Measurements from ENCODE around the gene ANGPTL4. TPM values are rescaled to one million over a fixed set of nuclear protein-coding genes. Genes with fewer than 3 reads are reported as not detected.
"Not testable (repeated sequence)": the region's sequence is repeated elsewhere in the genome, so short reads cannot be mapped to it uniquely, and the experiment has no call there.

Gene ANGPTL4
- total RNA-seq, 1 donor from 2014 or later: 137 TPM

- DNase-seq (ENCODE audit: extremely low read depth, low read depth, low spot score): no peak
Measured at GRCh38 chr19:8388612-8388958, 24.6 kb downstream of the ANGPTL4 start.

DNA sequence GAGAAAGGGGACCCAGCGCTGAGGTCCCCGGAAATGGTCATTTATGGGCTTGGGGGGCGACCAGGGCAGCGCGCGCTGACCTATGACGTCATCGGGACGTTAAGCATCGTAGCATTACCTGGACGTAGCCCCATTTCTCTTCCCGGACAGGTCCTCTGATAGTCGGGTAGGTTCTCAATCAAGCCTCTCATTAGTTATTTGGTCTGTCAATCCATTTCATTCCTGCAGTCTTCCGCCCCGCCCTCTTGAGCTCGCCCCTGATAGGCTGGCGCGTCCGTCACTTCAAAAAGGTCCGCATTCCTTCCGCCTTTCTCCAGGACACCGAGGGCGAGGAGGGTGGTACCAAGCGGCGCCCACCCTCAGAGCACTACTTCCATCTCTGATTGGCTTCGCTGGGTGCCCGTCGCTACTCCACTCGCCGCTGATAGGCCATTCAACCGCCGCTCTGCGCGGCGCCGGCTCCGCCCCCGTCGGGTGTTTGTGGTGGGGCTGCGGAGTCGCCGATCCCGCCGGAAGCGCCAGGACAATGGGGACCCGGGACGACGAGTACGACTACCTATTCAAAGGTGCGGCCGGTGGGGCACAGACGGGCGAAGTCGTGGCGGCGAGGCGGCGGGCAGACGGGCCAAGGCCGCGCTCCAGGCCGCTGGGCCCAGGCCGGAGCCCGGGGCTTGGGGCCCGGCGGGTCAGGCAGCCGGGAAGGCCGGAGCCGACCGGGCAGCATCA is 26.1 kb downstream of the ANGPTL4 start, which contains the start of gene RAB11B:
Gene RAB11B, plus strand, starts transcription at position 470 of the 726 bp plus-strand sequence. Its CDS starts 57 bp downstream, at position 527.
- DNase-seq (ENCODE audit: extremely low read depth, low read depth, low spot score): peak; percentile 98

GRCh38 chr19:8390617-8390981 is 26.6 kb downstream of the ANGPTL4 start:
- peak; percentile 58 for DNase-seq (ENCODE audit: extremely low read depth, low read depth, low spot score)

DNA sequence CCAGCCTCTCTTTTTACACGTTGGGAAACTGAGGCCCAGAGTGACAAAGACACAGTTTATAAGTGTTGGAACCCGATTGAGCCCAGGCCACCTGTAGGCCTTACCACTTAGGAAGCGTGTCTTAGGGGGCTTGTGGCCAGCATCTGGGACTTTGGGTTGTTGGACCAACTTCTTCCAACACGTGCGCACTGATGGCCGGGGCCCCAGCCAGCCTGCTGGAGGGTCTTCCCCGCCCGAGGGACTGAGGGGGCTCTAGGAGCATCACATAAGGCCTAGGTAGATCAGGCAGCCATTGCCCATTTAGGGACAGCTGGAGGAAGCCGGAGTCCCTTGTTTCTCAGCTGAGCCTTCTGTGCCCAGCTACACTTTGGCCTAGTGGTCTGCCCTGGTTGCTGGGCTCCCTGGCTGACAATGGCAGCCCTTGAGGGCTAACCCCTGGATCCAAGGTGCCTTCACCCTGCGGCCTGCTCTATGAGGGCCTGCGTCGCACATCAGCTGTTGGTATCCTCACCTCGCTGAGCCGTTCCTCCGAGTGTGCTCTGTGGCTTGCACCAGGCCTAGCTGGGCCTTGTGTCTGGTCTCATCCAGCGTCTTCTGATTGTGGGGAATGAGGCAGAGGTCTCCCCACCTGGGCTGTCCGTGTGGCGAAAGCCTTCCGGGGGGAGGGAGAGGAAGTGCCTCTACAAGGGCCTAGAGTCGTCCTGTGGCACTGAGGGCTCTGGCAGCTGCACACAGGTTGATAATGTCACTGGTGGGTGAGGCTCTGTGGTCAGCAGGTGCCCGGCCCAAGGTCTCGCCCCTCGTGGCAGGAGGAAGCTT is 27.5 kb downstream of the ANGPTL4 start:
- no peak for DNase-seq (ENCODE audit: extremely low read depth, low read depth, low spot score)

DNA sequence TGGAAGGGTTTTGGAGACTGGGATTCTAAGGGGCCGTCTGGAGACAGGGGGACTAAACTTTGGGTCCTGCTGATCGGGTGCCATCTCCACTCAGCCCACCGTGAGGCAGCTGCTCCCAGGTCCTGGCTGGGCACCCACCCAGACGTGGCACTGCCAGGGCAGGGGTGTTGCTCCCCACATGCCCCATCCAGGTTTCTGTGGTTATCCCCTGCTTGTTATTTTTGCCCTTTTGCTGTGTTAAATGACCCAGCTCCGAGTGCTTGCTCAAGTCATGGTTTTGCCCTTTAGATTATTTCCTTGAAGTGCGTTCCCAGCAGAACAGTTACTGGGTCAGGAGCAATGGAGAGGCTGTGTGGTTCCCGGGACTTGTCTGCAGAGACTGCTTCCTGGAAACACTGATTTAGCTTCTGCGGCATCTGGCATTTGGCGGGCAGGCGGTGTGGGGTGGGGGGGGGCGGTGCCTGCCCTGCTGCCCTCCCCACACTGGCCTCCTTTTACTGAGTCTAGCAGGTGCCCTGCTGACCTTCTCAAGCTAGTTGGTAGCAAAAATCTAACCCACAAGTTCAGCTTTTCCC is 28.1 kb downstream of the ANGPTL4 start:
- DNase-seq (ENCODE audit: extremely low read depth, low read depth, low spot score): no peak

- DNase-seq (ENCODE audit: extremely low read depth, low read depth, low spot score): no peak
Measured at GRCh38 chr19:8393192-8393870, 29.4 kb downstream of the ANGPTL4 start.

DNA sequence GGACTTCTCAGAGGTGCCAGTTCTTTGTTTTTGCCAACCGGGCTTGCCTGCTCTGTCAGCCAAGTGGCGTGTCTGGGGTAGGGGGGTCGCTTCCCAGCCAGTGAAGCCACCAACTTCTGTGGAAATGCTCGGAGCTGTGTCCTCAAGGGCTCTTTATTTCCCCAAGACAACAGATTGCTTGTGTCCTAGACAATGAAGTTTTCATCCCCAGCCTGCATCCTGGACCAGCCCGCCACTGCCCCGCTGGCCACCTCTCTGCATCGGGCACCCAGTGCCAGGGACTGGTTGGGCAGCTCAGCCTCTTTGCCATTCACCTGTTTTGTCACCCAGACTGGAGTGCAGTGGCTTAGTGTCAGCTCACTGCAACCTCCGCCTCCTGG is 29.9 kb downstream of the ANGPTL4 start:
- no peak for DNase-seq (ENCODE audit: extremely low read depth, low read depth, low spot score)

- no peak for DNase-seq (ENCODE audit: extremely low read depth, low read depth, low spot score)
Measured at GRCh38 chr19:8395621-8396082, 31.7 kb downstream of the ANGPTL4 start.

DNA sequence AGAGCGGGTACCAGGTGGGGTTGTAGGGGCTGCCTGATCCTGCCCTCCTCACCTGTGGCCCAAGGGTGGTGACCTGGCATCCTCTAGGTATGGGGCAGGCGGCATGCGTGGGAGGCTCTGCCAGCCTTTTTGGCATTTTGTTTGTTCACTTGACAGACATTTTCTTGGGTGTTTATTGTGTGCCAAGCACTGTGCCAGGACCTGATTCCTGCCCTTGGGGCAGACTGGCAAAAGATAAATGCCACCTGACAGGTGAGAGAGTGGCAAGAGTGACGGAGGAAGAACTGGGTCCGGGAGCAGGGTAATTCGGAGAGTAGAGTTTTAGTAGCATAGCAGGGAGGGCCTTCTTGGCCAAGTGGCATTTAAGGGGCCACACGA is 32.2 kb downstream of the ANGPTL4 start:
- no peak for DNase-seq (ENCODE audit: extremely low read depth, low read depth, low spot score)

- DNase-seq (ENCODE audit: extremely low read depth, low read depth, low spot score): no peak
Measured at GRCh38 chr19:8396563-8397203, 32.7 kb downstream of the ANGPTL4 start.

DNA sequence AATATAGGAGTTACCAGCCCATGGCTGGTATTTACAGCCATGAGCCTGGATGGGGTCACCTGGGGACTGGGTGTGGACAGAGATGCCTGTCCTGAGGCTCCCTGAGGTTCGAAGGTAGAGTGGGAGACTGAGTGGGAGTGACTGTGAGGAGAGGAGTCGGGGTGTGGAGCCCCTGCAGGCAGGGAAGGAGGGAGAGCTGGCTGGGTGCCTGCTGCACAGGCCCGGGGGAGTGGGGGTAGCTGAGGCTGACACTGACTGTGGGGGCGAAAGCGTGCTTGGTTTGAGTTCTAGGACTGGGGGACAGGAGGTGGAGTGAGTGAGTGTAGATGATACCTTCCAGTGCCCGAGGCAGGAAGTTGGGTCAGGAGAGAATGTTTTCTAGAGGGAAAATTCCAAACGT is 33.3 kb downstream of the ANGPTL4 start:
- DNase-seq (ENCODE audit: extremely low read depth, low read depth, low spot score): no peak

GRCh38 chr19:8397746-8398310 is 33.9 kb downstream of the ANGPTL4 start:
- DNase-seq (ENCODE audit: extremely low read depth, low read depth, low spot score): no peak

DNA sequence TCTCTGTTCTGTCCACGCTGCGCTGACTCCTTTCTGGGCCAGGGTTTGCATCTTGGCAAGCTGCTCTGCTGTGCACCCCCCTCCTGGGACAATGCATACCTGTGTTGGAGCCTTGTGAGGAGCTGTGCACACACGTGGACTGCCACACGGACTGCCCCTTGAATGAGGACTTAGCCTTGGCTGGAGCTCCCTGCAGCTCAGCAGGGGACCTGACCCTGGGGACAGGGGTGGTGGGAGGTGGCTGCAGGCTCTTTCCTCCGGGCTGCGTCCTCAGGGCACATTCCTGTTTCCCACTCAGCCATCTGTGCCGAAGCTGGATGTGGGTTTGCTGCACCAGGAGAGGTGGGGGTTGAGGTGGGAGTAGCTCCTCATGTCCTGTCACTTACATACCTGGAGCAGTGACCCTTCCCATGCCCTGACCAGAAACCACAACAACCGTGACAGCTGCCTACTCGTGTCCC is 34.4 kb downstream of the ANGPTL4 start:
- DNase-seq (ENCODE audit: extremely low read depth, low read depth, low spot score): no peak

DNA sequence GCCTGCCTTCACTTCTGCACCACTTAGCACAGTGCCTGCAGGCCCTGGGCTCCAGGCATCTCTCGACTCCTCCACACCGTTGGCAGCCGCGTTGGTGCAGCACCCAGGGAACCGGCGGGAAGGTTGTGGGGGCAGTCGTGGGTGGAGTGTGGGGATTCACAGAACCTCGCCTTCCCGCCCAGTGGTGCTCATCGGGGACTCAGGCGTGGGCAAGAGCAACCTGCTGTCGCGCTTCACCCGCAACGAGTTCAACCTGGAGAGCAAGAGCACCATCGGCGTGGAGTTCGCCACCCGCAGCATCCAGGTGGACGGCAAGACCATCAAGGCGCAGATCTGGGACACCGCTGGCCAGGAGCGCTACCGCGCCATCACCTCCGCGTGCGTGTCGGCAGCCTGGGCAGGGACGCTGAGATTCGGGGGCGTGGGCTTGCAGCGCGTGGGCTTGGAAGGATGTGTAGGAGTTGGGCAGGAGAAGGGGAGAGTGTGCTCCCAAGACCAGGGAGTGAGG is 35.8 kb downstream of the ANGPTL4 start:
- no peak for DNase-seq (ENCODE audit: extremely low read depth, low read depth, low spot score)

DNA sequence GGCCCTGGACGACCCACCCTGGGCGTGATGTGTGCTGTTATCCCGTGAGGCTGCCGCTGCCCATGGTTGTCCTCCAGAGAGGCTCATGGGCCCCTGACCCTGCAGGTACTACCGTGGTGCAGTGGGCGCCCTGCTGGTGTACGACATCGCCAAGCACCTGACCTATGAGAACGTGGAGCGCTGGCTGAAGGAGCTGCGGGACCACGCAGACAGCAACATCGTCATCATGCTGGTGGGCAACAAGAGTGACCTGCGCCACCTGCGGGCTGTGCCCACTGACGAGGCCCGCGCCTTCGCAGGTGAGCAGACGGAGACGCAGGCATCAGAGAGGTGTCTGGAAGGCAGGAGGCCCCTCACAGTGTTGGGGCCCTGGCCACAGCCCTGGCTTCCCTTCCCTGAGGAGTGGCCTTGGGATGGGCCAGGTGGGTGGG is 38.0 kb downstream of the ANGPTL4 start:
- no peak for DNase-seq (ENCODE audit: extremely low read depth, low read depth, low spot score)

- no peak for DNase-seq (ENCODE audit: extremely low read depth, low read depth, low spot score)
Measured at GRCh38 chr19:8403098-8403819, 39.3 kb downstream of the ANGPTL4 start.

DNA sequence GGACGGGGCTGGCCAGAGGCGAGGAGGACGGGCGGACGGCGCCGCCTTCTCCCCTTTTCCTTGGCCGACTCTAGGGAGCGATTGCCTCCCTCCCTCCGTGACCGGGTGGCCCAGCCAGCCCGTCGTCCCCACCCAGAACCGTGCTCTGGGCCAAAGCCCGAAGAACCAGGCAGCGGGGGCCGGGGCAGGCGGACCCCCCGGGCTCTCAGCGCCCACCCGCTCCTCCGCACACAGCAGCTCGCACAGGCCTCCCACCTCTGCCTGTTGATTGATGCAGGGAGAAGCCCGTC is 39.8 kb downstream of the ANGPTL4 start:
- DNase-seq (ENCODE audit: extremely low read depth, low read depth, low spot score): no peak

GRCh38 chr19:8404391-8405151 is 40.6 kb downstream of the ANGPTL4 start:
- no peak for DNase-seq (ENCODE audit: extremely low read depth, low read depth, low spot score)

DNA sequence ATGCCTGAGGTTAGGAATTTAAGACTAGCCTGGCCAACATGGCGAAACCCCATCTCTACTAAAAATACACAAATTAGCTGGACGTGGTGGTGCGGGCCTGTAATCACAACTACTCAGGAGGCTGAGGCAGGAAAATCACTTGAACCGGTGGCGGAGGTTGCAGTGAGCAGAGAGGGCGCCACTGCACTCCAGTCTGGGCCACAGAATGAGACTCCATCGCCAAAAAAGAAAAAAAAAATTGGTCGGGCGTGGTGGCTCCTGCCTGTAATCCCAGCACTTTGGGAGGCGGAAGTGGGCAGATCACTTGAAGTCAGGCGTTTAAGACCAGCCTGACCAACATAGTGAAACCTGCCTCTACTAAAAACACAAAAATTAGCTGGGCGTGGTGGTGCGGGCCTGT is 46.8 kb downstream of the ANGPTL4 start:
- DNase-seq (ENCODE audit: extremely low read depth, low read depth, low spot score): not testable (repeated sequence)

Data from glomerular endothelial cell (primary cell).